Gastrocnemius medialis (tissue), 4 donors: ENCODE results near the gene APC2. TPM values are rescaled to one million over a fixed set of nuclear protein-coding genes. Genes with fewer than 3 reads are reported as not detected.
A peak's percentile ranks its signal among the peaks of the same experiment; 100 is the strongest.

Experiments used
- ATAC-seq, 2 donors: fragments of 150-250 bp; one replicate each; pipeline ENCODE4 v1.9.1; 2016
- DNase-seq, 2 donors: peaks; one replicate each; pipeline ENCODE4 v3.0.0-alpha.2; 2019
- H3K27ac ChIP-seq, 4 donors: fragments of 200-600 bp; sonication (generic); 1 replicate in 1 of 4; 2 replicates in 3 of 4; pipeline ENCODE4 v1.5.1; 2016 to 2018; ENCODE audit warnings: mild to moderate bottlenecking in 2 of 4, moderate library complexity in 1 of 4
- H3K27me3 ChIP-seq, 3 donors: fragments of 200-600 bp; sonication (generic) in 2 of 3; 1 replicate in 1 of 3; 2 replicates in 2 of 3; pipeline versions ENCODE4 v1.5.1 to v1.6.0; 2016 to 2019; ENCODE audit warnings: mild to moderate bottlenecking in 1 of 3, moderate library complexity in 1 of 3
- H3K36me3 ChIP-seq, 2 donors: fragments of 200-600 bp; sonication (generic) in 1 of 2; one replicate each; pipeline ENCODE4 v1.5.1; 2017 to 2018
- H3K4me1 ChIP-seq, 2 donors: fragments of 200-600 bp; sonication (generic) in 1 of 2; one replicate each; pipeline ENCODE4 v1.5.1; 2016 to 2017; ENCODE audit warnings: mild to moderate bottlenecking in 2 of 2
- H3K4me3 ChIP-seq, 4 donors: fragments of 200-600 bp; sonication (generic) in 3 of 4; 1 replicate in 1 of 4; 2 replicates in 3 of 4; pipeline ENCODE4 v1.5.1; 2016 to 2019; ENCODE audit warnings: mild to moderate bottlenecking in 2 of 4
- H3K9me3 ChIP-seq, 3 donors: fragments of 200-600 bp; sonication (generic) in 2 of 3; 1 replicate in 1 of 3; 2 replicates in 2 of 3; pipeline ENCODE4 v1.5.1; 2016 to 2019
- CTCF ChIP-seq, 5 experiments: fragments of 450-650 bp in 3 of 5; fragments of 200-600 bp in 2 of 5; sonication (generic) in 2 of 5; IDR thresholded peaks in 4 of 5; conservative IDR thresholded peaks in 1 of 5; 1 replicate in 4 of 5; 2 replicates in 1 of 5; pipeline ENCODE4 v1.5.1; 2016 to 2019; ENCODE audit warnings: antibody characterized with exemption in 5 of 5, mild to moderate bottlenecking in 3 of 5, moderate library complexity in 3 of 5
- POLR2A ChIP-seq, 2 donors: fragments of 450-650 bp; IDR thresholded peaks; one replicate each; pipeline ENCODE4 v1.6.1; 2017; ENCODE audit warnings: antibody characterized with exemption in 2 of 2, mild to moderate bottlenecking in 2 of 2, moderate library complexity in 2 of 2
- in situ Hi-C, 4 donors: fragments of 200-750 bp; cut with MboI; loops; one replicate each; pipeline versions ENCODE4 v1.15.0 to v1.8.0; 2017; ENCODE audit warnings: low sequenced_read_pairs in 4 of 4
- intact Hi-C: fragments of 100-400 bp; cut with DNase I; formaldehyde crosslinking; loops from one replicate; pipeline ENCODE4 v1.15.1; 2023; ENCODE audit warnings: low total_unique reads
- total RNA-seq, 4 donors: library from RNA; depleted of rRNA; stranded (reverse); fragments of >200 nt; gene quantifications; one replicate each; pipeline versions ENCODE4 v1.1.0 to v1.2.3, GENCODE V29; 2016

The APC2 gene
- total RNA-seq, 4 donors from 2014 or later, result 0.04 TPM; not detected in 3

- peak; percentile 28 to 44 for ATAC-seq
- intact Hi-C loops (loop anchor here (10.0 kb wide), 1 partner anchor 653 kb away; no protein-coding TSS in a partner anchor), in situ Hi-C loops (no loop called here)
- Histone ChIP-seq H3K27ac (peak overlapping the region; percentile 89 to 98 (median 94)), H3K36me3 (no peaks in the 10 kb centered on the region), H3K9me3 (no peaks in the 10 kb centered on the region), H3K27me3 (no peaks in the 10 kb centered on the region), H3K4me1 (peaks cover 73 to 76% of the 10 kb centered on the region in 2 donors), H3K4me3 (peak overlapping the region in 1 of 4 donors; percentile 1)
- TF ChIP-seq CTCF (IDR thresholded peaks at IDR 0.05 in 4 of 5, conservative IDR thresholded peaks at IDR 0.05 in 1 of 5), result no peak
- peak; percentile 52 to 56 for TF ChIP-seq POLR2A (IDR thresholded peaks at IDR 0.05)
- DNase-seq, result peak; percentile 77 to 80
These were observed 38.4 kb upstream of the APC2 start for GRCh38 chr19:1411255-1412191.

- H3K36me3 ChIP-seq, result no peaks in the 10 kb centered on the region
- no peaks in the 10 kb centered on the region for H3K27me3 ChIP-seq
- DNase-seq (no peak), ATAC-seq (no peak)
- peak overlapping the region; percentile 89 to 98 (median 94) for H3K27ac ChIP-seq
- no peak for TF ChIP-seq POLR2A (IDR thresholded peaks at IDR 0.05)
- no peak for TF ChIP-seq CTCF (IDR thresholded peaks at IDR 0.05 in 4 of 5, conservative IDR thresholded peaks at IDR 0.05 in 1 of 5)
- H3K4me1 ChIP-seq, result peaks cover 82 to 84% of the 10 kb centered on the region in 2 donors
- intact Hi-C loops, result loop anchor here (10.0 kb wide), 1 partner anchor 652 kb away; no protein-coding TSS in a partner anchor
- in situ Hi-C loops, result no loop called here
- H3K9me3 ChIP-seq, result no peaks in the 10 kb centered on the region
- H3K4me3 ChIP-seq, result no peak overlapping the region
These were observed 37.5 kb upstream of the APC2 start for GRCh38 chr19:1412323-1412923.

GRCh38 chr19:1412995-1413800 is 36.7 kb upstream of the APC2 start:
- intact Hi-C loops (loop anchor here (10.0 kb wide), 1 partner anchor 652 kb away; no protein-coding TSS in a partner anchor), in situ Hi-C loops (no loop called here)
- Histone ChIP-seq H3K4me1 (peaks cover 90 to 92% of the 10 kb centered on the region in 2 donors), H3K27me3 (no peaks in the 10 kb centered on the region), H3K36me3 (no peaks in the 10 kb centered on the region), H3K4me3 (no peak overlapping the region), H3K27ac (peak overlapping the region; percentile 89 to 98 (median 94)), H3K9me3 (no peaks in the 10 kb centered on the region)
- ATAC-seq, result no peak
- TF ChIP-seq CTCF (IDR thresholded peaks at IDR 0.05 in 4 of 5, conservative IDR thresholded peaks at IDR 0.05 in 1 of 5) (no peak), POLR2A (IDR thresholded peaks at IDR 0.05) (no peak)
- peak in 1 of 2 donors; percentile 52 for DNase-seq

GRCh38 chr19:1416014-1416841 is 33.7 kb upstream of the APC2 start:
- H3K4me3 ChIP-seq, result peak overlapping the region in 2 of 4 donors; percentile 15 to 24
- DNase-seq (peak in 1 of 2 donors; percentile 43), ATAC-seq (no peak)
- no peaks in the 10 kb centered on the region for H3K9me3 ChIP-seq
- in situ Hi-C loops, result no loop called here
- intact Hi-C loops, result loop anchor here (10.0 kb wide), 1 partner anchor 649 kb away; no protein-coding TSS in a partner anchor
- peaks cover 0 to 22% of the 10 kb centered on the region in 2 donors for H3K36me3 ChIP-seq
- TF ChIP-seq CTCF (IDR thresholded peaks at IDR 0.05 in 4 of 5, conservative IDR thresholded peaks at IDR 0.05 in 1 of 5) (no peak), POLR2A (IDR thresholded peaks at IDR 0.05) (no peak)
- H3K27ac ChIP-seq, result peak overlapping the region; percentile 93 to 98 (median 94)
- no peaks in the 10 kb centered on the region for H3K27me3 ChIP-seq
- peaks cover 76 to 78% of the 10 kb centered on the region in 2 donors for H3K4me1 ChIP-seq
